ENCODE measurements around the gene ACER3. TPM values are rescaled to one million over a fixed set of nuclear protein-coding genes. Genes with fewer than 3 reads are reported as not detected.
"Not testable (repeated sequence)": the region's sequence is repeated elsewhere in the genome, so short reads cannot be mapped to it uniquely, and the experiment has no call there.

ACER3 gene
- total and polyA plus RNA-seq, 2 experiments from 2014 or later = 6.2 to 26.5 TPM

- no peak for TF ChIP-seq CTCF (conservative IDR thresholded peaks at IDR 0.05; ENCODE audit: low read depth in 2 of 2)
- TF ChIP-seq JUNB (IDR thresholded peaks at IDR 0.05; ENCODE audit: unreplicated experiment) = no peak
These were observed 199.1 kb downstream of the ACER3 start (continued) for GRCh38 chr11:77059806-77060205.

DNA sequence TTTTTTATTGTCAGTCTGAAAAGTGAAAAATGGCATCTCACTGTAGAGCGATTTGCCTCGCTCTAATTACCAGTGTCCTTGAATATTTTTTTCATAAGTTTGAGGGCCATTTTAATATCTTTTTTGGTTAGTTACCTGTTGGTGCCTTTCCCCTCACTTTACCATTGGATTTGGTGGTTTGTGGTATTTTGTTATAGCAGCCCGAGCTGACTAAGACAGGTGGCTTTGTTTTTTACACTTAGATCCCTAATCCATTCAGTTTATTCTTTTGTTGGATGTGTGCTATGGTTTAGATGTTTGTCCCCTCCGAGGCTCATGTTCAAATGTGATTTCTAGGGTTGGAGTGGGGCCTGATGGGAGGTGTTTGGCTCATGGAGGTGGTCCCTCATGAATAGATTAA lies 199.5 kb downstream of the ACER3 start:
- Histone ChIP-seq H3K27ac (ENCODE audit: low read depth) (no peak overlapping the region), H3K4me2 (no peak overlapping the region), H3F3A (replicated peaks; ENCODE audit: low read depth) (no peaks in the 10 kb centered on the region; the same call in 1 of the 2 replicates), H3K9me2 (ENCODE audit: insufficient read depth) (no peaks in the 10 kb centered on the region), H3K27me3 (ENCODE audit: insufficient read depth) (no peaks in the 10 kb centered on the region), H3K36me3 (ENCODE audit: insufficient read depth) (no peaks in the 10 kb centered on the region), H2AFZ (peak overlapping the region; percentile 10; the same call in 1 of the 2 replicates), H3K4me1 (ENCODE audit: insufficient read depth) (peaks cover 4% of the 10 kb centered on the region; the same call in 1 of the 2 replicates), H4K20me1 (replicated peaks; ENCODE audit: insufficient read depth) (no peaks in the 10 kb centered on the region), H3K4me3 (no peak overlapping the region), H3K79me2 (replicated peaks; ENCODE audit: insufficient read depth) (no peaks in the 10 kb centered on the region)
- Mint-ChIP-seq H3K4me1 (peaks cover 7% of the 10 kb centered on the region; the same call in 2 of the 3 replicates), H3K9me3 (peaks cover 6% of the 10 kb centered on the region; the same call in 2 of the 3 replicates), H3K27ac (no peak overlapping the region), H3K27me3 (ENCODE audit: insufficient read depth, low read depth, poor library complexity) (peaks cover 5% of the 10 kb centered on the region), H3K36me3 (ENCODE audit: low read depth) (no peaks in the 10 kb centered on the region), H3K4me3 (no peak overlapping the region)
- ATAC-seq = no peak
- no peak for DNase-seq (ENCODE audit: low spot score)
- TF ChIP-seq CREB1 (CRISPR knock-in tag; IDR thresholded peaks at IDR 0.05; ENCODE audit: low read depth) = no peak

DNA sequence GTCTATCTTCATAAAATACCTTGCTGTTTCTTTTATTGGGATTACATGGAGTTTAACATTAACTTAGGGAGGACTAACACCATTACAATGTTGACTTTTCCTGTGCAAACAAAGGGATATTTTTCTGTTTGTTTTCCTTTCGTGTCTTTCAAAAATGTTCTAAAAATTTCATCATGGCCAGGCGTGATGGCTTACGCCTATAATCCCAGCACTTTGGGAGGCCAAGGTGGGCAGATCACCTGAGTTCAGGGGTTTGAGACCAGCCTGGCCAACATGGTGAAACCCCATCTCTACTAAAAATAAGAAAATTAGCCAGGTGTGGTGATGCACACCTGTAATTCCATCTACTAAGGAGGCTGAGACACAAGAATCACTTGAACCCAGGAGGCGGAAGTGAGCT lies 200.5 kb downstream of the ACER3 start:
- not testable (repeated sequence) for ATAC-seq; H3K27me3 ChIP-seq (ENCODE audit: insufficient read depth); H3K27ac ChIP-seq (ENCODE audit: low read depth); H3K4me3 ChIP-seq; H3K4me1 ChIP-seq (ENCODE audit: insufficient read depth); H3K27ac Mint-ChIP-seq; H3K4me3 Mint-ChIP-seq; DNase-seq (ENCODE audit: low spot score); H3K79me2 ChIP-seq (replicated peaks; ENCODE audit: insufficient read depth); H3F3A ChIP-seq (replicated peaks; ENCODE audit: low read depth); H3K36me3 ChIP-seq (ENCODE audit: insufficient read depth); H2AFZ ChIP-seq; H3K9me3 Mint-ChIP-seq; H3K9me2 ChIP-seq (ENCODE audit: insufficient read depth); H4K20me1 ChIP-seq (replicated peaks; ENCODE audit: insufficient read depth); H3K36me3 Mint-ChIP-seq (ENCODE audit: low read depth); H3K4me2 ChIP-seq
- peaks cover 12% of the 10 kb centered on the region for H3K4me1 Mint-ChIP-seq
- H3K27me3 Mint-ChIP-seq (ENCODE audit: insufficient read depth, low read depth, poor library complexity) = peaks cover 10% of the 10 kb centered on the region

DNA sequence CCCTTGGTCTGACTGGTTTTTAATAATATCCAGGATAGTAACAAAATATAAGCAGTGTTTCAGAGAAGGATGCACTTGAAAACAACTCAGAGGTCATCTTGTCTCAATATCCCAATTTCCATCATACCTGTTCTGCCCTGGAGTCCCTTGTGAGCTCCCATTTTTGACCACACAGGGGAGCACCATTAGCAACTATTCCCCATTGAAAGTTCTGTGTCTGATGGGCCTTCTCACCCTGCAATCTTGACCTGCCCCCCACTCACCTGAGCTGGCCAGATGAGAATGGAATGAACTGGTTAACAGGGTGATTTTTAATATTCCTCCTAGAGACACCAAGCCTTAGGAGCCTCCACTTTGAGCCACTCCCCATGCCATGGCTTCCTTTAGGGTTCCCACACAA lies 202.2 kb downstream of the ACER3 start:
- no peaks in the 10 kb centered on the region for H3K79me2 ChIP-seq (replicated peaks; ENCODE audit: insufficient read depth)
- no peak overlapping the region for H3K4me3 Mint-ChIP-seq
- peak; percentile 40 for DNase-seq (ENCODE audit: low spot score)

More for the DNA sequence above, 202.2 kb downstream of the ACER3 start:
- no peak overlapping the region for H3K4me2 ChIP-seq
- no peaks in the 10 kb centered on the region for H4K20me1 ChIP-seq (replicated peaks; ENCODE audit: insufficient read depth)
- H3F3A ChIP-seq (replicated peaks; ENCODE audit: low read depth) = peaks cover 10% of the 10 kb centered on the region
- no peak overlapping the region for H3K27ac ChIP-seq (ENCODE audit: low read depth)
- no peak overlapping the region for H3K27ac Mint-ChIP-seq
- H3K4me1 Mint-ChIP-seq = peaks cover 18% of the 10 kb centered on the region
- TF ChIP-seq ZNF331 (CRISPR knock-in tag; IDR thresholded peaks at IDR 0.05; ENCODE audit: low read depth) (no peak), CTCF (conservative IDR thresholded peaks at IDR 0.05; ENCODE audit: low read depth in 2 of 2) (peak; percentile 29 to 55; a peak in 3 of 4 replicates), ZNF114 (CRISPR knock-in tag; IDR thresholded peaks at IDR 0.05) (no peak)
- no peak overlapping the region for H3K4me3 ChIP-seq
- H3K36me3 ChIP-seq (ENCODE audit: insufficient read depth) = no peaks in the 10 kb centered on the region
- H3K9me2 ChIP-seq (ENCODE audit: insufficient read depth) = no peaks in the 10 kb centered on the region
- no peaks in the 10 kb centered on the region for H3K27me3 ChIP-seq (ENCODE audit: insufficient read depth)
- 0 out of 2 replicates have a peak overlapping the region, but pooled peaks have one; percentile 57 for H2AFZ ChIP-seq
- H3K27me3 Mint-ChIP-seq (ENCODE audit: insufficient read depth, low read depth, poor library complexity) = peaks cover 18% of the 10 kb centered on the region
- no peaks in the 10 kb centered on the region for H3K36me3 Mint-ChIP-seq (ENCODE audit: low read depth)
- ATAC-seq = no peak
- peaks cover 14% of the 10 kb centered on the region; the same call in 1 of the 2 replicates for H3K4me1 ChIP-seq (ENCODE audit: insufficient read depth)
- peaks cover 3% of the 10 kb centered on the region; the same call in 1 of the 3 replicates for H3K9me3 Mint-ChIP-seq
